DND-41 (cell line): ENCODE data around the gene PAAF1.
A peak's percentile ranks its signal among the peaks of the same experiment; 100 is the strongest.

Experiments
- ATAC-seq: fragments of 200-7000 bp; cut with Tn5 transposase; 3 replicates; pipeline ENCODE4 v1.9.1; 2021; ENCODE audit warnings: low read depth; ENCODE audit not compliant: insufficient read depth
- DNase-seq: peaks from one replicate; pipeline ENCODE4 v3.0.0-alpha.2; 2020
- H2AFZ ChIP-seq: 2 replicates; pipeline ENCODE4 v1.6.0; 2012; ENCODE audit warnings: low read depth, low read length
- H3K27ac ChIP-seq: 2 replicates; pipeline ENCODE4 v1.5.1; 2012; ENCODE audit warnings: low read length, inconsistent platforms
- H3K27me3 ChIP-seq: fragments of 200-600 bp; sonication (generic); 2 replicates; pipeline ENCODE4 v1.6.0; 2012; ENCODE audit warnings: low read length, mild to moderate bottlenecking, inconsistent platforms; ENCODE audit not compliant: insufficient read depth, poor library complexity
- H3K36me3 ChIP-seq: 2 replicates; pipeline ENCODE4 v1.5.1; 2012; ENCODE audit warnings: low read length, inconsistent platforms; ENCODE audit not compliant: insufficient read depth
- H3K4me1 ChIP-seq: 2 replicates; pipeline ENCODE4 v1.5.1; 2012; ENCODE audit warnings: mild to moderate bottlenecking, low read length; ENCODE audit not compliant: insufficient read depth
- H3K4me2 ChIP-seq: 2 replicates; pipeline ENCODE4 v1.6.0; 2012; ENCODE audit warnings: mild to moderate bottlenecking, moderate library complexity, low read length, inconsistent platforms; ENCODE audit not compliant: insufficient read depth
- H3K4me3 ChIP-seq, 2 experiments: fragments of 200-600 bp in 1 of 2; shearing (Covaris generic) in 1 of 2; 2 replicates each; pipeline ENCODE4 v1.5.1; 2012 to 2016; ENCODE audit warnings: inconsistent platforms in 2 of 2, low read length in 2 of 2, mild to moderate bottlenecking in 2 of 2, low read depth in 1 of 2, moderate library complexity in 1 of 2
- H3K79me2 ChIP-seq: 2 replicates; pipeline ENCODE4 v1.6.0; 2012; ENCODE audit warnings: low read length, inconsistent platforms; ENCODE audit not compliant: insufficient read depth
- H3K9ac ChIP-seq: 2 replicates; pipeline ENCODE4 v1.6.0; 2012; ENCODE audit warnings: low read depth, mild to moderate bottlenecking, inconsistent platforms, low read length, moderate library complexity
- H3K9me3 ChIP-seq: 2 replicates; pipeline ENCODE4 v1.5.1; 2012; ENCODE audit warnings: low read length, moderate library complexity, mild to moderate bottlenecking, inconsistent platforms; ENCODE audit not compliant: insufficient read depth, severe bottlenecking
- H4K20me1 ChIP-seq: 2 replicates; pipeline ENCODE4 v1.6.0; 2012; ENCODE audit warnings: low read length; ENCODE audit not compliant: insufficient read depth
- CTCF ChIP-seq: IDR thresholded peaks from 2 replicates; pipeline ENCODE4 v1.5.1; 2012; ENCODE audit warnings: borderline replicate concordance, low read length, moderate library complexity, mild to moderate bottlenecking; ENCODE audit not compliant: poor library complexity, severe bottlenecking; ENCODE audit errors: extremely low read depth
- EZH2 ChIP-seq: IDR thresholded peaks from 3 replicates; pipeline ENCODE4 v1.6.1; 2012; ENCODE audit warnings: borderline replicate concordance, low read depth, mild to moderate bottlenecking, moderate library complexity, low read length, inconsistent platforms; ENCODE audit not compliant: severe bottlenecking

The PAAF1 gene

GRCh38 chr11:73929388-73929787 lies 52.6 kb downstream of the PAAF1 start:
- Histone ChIP-seq H2AFZ (no peak overlapping the region), H3K79me2 (no peaks in the 10 kb centered on the region), H3K9me3 (no peaks in the 10 kb centered on the region), H3K27me3 (no peaks in the 10 kb centered on the region), H3K36me3 (peaks cover 41% of the 10 kb centered on the region; the same call in 1 of the 2 replicates), H3K27ac (no peak overlapping the region), H3K9ac (no peak overlapping the region), H3K4me3 (no peak overlapping the region), H3K4me2 (no peak overlapping the region), H4K20me1 (no peaks in the 10 kb centered on the region), H3K4me1 (no peaks in the 10 kb centered on the region)
- DNase-seq (no peak), ATAC-seq (no peak)
- TF ChIP-seq EZH2 (no peak), CTCF (no peak)

GRCh38 chr11:73931039-73931645 lies 54.3 kb downstream of the PAAF1 start:
- H4K20me1 ChIP-seq: no peaks in the 10 kb centered on the region
- no peaks in the 10 kb centered on the region for H3K4me1 ChIP-seq
- no peaks in the 10 kb centered on the region for H3K79me2 ChIP-seq
- no peaks in the 10 kb centered on the region for H3K9me3 ChIP-seq
- ATAC-seq (peak; percentile 82), DNase-seq (peak; percentile 42)
- H3K9ac ChIP-seq: no peak overlapping the region
- H3K27me3 ChIP-seq: no peaks in the 10 kb centered on the region
- H2AFZ ChIP-seq: no peak overlapping the region
- TF ChIP-seq EZH2 (no peak), CTCF (peak; percentile 52)
- no peak overlapping the region for H3K27ac ChIP-seq
- H3K4me3 ChIP-seq: no peak overlapping the region
- no peak overlapping the region for H3K4me2 ChIP-seq
- peaks cover 36% of the 10 kb centered on the region; the same call in 1 of the 2 replicates for H3K36me3 ChIP-seq

- Histone ChIP-seq H2AFZ (no peak overlapping the region), H3K4me1 (no peaks in the 10 kb centered on the region), H3K9me3 (no peaks in the 10 kb centered on the region), H3K79me2 (no peaks in the 10 kb centered on the region), H3K36me3 (peaks cover 29% of the 10 kb centered on the region; the same call in 1 of the 2 replicates), H3K4me3 (no peak overlapping the region), H3K27me3 (no peaks in the 10 kb centered on the region), H4K20me1 (no peaks in the 10 kb centered on the region), H3K27ac (no peak overlapping the region), H3K4me2 (no peak overlapping the region), H3K9ac (no peak overlapping the region)
- TF ChIP-seq CTCF: no peak
- no peak for TF ChIP-seq EZH2
- DNase-seq (no peak), ATAC-seq (no peak)
Observed at GRCh38 chr11:73931951-73932350, 55.2 kb downstream of the PAAF1 start.
